GM18508 (cell line): ENCODE data around the gene TMEM161A.
"Not testable (repeated sequence)": the region's sequence is repeated elsewhere in the genome, so short reads cannot be mapped to it uniquely, and the experiment has no call there.

ENCODE experiments used
- ATAC-seq: cut with Tn5 transposase; IDR thresholded peaks from one replicate; pipeline ENCODE4 v1.9.1; 2021; ENCODE audit warnings: moderate number of reproducible peaks; ENCODE audit not compliant: insufficient read depth, unreplicated experiment

TMEM161A gene

DNA sequence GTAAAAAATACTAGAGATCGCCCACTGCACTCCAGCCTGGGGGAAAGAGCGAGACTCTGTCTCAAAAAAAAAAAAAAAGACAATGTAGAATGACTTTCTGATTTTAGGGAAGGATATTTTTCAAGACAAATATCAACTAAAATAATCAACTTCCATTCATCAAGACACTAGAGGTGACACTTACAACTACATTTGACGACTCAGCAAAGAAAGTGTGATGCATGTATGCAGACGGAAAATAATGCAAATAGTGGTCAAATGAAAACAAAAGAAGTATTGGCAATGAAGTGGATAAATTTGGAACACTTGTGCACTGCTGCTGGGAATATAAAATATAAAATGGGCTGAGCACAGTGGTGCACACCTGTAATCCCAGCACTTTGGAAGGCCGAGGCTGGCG lies 12.2 kb downstream of the TMEM161A start:
- no peak for ATAC-seq

DNA sequence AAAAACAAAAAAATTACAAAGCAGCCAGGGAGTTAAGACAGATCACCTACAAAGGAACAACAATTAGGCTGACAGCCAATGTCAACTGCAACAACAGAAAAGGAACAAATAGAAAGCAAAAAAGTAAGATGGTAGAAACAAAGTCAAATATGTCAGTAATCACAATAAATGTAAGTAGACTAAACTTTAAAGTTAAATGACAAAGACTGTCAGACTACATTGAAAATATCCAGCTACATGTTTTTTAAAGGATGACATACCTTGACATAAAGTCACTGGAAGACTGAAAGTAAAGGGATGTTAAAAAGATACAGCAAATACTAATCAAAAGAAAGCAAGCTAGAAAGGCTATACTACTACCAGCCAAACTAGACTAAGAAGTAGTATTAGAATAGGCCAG lies 14.9 kb downstream of the TMEM161A start:
- no peak for ATAC-seq

- no peak for ATAC-seq
These were observed 15.4 kb downstream of the TMEM161A start for GRCh38 chr19:19122902-19123301.

DNA sequence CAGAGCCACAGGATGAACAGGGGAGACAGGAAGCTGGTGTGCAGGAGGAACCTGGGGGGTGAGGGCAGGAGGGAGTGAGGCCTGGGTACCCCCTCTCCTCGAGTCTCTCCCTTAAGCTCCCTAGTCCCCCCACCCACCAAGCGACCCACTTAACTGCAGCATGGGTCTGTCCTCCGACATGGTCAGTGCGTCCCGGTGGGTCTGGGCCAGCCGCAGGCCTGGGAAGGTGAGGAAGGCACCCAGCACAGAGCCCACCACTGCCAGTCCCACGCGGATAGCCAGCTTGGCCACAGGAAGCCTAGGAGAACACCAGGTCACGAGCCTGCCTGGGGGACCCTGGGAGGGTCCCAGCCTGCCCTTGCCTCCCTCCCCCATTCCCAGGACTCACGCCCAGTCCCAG lies 16.9 kb downstream of the TMEM161A start:
- ATAC-seq, result no peak

GRCh38 chr19:19120308-19121231 lies 17.7 kb downstream of the TMEM161A start:
- no peak for ATAC-seq

GRCh38 chr19:19119325-19120237 lies 18.7 kb downstream of the TMEM161A start:
- no peak for ATAC-seq

DNA sequence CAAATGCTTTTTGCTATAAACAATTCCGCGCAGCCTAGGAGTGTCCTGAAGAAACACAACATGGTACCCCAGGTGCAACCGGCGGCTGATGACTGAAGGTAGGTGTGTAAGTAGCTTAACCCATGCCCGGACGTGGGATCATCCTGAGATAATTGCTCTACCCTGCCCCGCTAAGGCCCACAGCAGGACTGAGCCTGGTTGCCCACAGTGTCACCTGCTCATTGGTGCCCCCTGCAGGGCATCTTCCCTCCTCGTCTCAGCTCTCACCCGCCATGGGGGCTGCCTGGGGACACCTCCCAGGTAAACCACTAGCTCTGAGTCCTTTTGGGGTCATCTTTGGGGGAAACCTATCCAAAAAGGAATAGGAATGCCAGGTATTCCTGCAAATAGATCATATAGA lies 22.3 kb downstream of the TMEM161A start:
- ATAC-seq, result no peak

GRCh38 chr19:19113040-19113626 lies 25.1 kb downstream of the TMEM161A start:
- ATAC-seq, result no peak

- ATAC-seq, result no peak
These were observed 26.2 kb downstream of the TMEM161A start for GRCh38 chr19:19111967-19112580.

DNA sequence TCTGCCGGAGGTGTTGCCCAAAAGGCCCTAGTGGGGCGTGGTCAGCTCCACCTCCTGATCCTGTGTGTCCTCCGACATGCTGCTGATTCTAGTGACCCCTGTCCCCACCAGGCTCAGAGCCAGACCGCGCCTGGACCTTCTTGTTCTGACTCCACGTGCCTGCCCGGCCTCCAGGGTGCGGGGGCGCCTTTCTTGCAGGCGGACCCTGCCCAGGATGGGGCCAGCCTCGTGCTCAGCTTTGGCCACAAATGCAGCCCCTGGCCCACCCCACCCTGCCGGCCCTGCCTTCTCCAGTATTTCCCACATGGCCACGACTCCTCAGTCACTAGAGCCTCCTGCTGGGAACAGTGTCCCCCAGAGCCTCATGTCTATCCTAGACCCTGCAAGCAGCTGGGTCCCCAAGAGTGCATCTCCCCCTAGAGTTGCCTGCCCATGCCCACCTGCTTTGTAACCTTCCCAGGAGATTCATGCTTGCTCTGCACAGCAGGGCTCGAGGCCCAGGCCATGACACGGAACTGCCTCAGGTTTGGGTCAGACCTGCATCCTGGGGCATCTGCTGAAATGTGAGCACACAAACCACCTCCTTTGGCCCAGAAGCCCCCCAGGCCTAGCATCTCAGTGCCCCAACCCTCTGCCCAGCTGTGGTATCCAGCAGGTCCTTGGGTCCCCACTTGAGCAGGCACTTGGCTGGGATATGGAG lies 27.0 kb downstream of the TMEM161A start:
- no peak for ATAC-seq

- ATAC-seq, result no peak
These were observed 27.7 kb downstream of the TMEM161A start for GRCh38 chr19:19110410-19111135.

GRCh38 chr19:19109601-19110000 lies 28.7 kb downstream of the TMEM161A start:
- no peak for ATAC-seq

DNA sequence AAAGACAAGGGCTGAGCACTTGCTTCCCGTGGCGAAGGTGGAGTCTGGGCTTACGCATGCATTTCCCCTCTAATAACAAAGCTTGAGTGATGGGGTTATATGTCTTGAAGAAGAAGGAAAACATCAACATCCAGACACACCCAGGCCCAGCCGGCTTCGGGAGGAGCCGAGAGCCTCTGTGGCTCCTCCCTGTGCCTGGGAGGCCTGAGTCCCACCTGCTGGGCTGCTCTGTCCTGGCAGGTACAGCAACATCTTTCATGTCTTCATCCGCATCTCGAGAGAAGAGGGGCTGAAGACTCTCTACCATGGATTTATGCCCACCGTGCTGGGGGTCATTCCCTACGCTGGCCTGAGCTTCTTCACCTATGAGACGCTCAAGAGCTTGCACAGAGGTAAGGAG lies 30.6 kb downstream of the TMEM161A start:
- no peak for ATAC-seq

GRCh38 chr19:19106938-19107337 lies 31.3 kb downstream of the TMEM161A start:
- not testable (repeated sequence) for ATAC-seq

- ATAC-seq, result no peak
These were observed 32.2 kb downstream of the TMEM161A start for GRCh38 chr19:19106056-19106551.

- ATAC-seq, result no peak
These were observed 32.8 kb downstream of the TMEM161A start for GRCh38 chr19:19105365-19106055.

DNA sequence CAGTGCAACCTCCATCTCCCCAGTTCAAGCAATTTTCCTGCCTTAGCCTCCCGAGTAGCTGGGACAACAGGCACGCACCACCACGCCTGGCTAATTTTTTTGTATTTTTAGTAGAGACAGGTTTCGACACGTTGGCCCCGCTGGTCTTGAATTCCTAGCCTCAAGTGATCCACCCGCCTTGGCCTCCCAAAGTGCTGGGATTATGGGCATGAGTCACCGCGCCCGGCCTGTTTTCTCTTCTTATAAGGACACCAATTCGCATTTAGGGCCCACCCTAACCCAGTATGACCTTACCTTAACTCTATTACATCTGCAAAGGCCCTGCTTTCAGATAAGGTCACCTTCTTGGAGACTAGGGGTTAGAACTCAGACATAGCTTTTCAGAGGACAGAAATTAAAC lies 35.1 kb downstream of the TMEM161A start:
- ATAC-seq, result no peak

DNA sequence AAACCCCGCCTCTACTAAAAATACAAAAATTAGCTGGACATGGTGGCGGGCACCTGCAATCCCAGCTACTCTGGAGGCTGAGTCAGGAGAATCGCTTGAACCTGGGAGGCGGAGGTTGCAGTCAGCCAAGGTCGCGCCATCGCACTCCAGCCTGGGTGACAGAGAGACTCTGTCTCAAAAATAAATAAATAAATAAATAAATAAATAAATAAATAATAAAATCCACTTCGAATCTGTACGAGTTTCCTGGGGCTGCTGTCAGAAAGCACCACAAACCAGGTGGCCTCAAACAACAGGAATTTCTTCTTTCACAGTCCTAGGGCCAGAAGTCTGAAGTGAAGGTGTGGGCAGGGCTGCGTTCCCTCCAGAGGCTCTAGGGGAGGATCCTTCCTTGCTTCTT lies 35.7 kb downstream of the TMEM161A start:
- not testable (repeated sequence) for ATAC-seq
